Astrocyte (in vitro differentiated cells and primary cell): ENCODE measurements around the gene EHD1.

Source experiments
- EZH2 ChIP-seq: IDR thresholded peaks from 2 replicates; pipeline ENCODE4 v1.6.1; 2012; ENCODE audit warnings: mild to moderate bottlenecking, low read length, inconsistent platforms; ENCODE audit not compliant: insufficient read depth
- TF ChIP-seq, protein P1 (sequence below): IDR thresholded peaks from 2 replicates; pipeline ENCODE4 v1.5.1; 2011; ENCODE audit warnings: low read depth, mild to moderate bottlenecking, inconsistent platforms, low read length, moderate library complexity; ENCODE audit not compliant: insufficient read depth

DNA sequence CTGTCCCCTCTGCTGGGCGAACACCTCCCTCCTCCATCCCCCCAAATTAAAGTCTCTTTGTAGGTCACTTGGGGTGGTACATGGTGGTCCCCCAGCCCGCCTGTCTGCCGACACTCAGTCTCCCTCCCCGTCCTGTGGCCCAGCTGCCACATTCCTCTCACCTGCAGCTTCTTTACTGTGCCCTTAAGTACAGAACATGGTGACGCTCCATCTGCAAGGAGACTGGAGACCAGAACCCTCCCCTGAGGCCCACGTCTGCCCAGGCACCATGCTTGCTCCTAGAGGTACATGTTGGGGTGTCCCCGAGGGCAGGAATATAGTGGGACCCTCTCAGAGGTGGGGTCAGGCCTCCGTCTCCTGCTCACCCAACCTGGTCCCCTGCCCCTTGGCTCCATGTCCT lies 5.6 kb upstream of the EHD1 start:
- no peak for TF ChIP-seq EZH2
- TF ChIP-seq, protein P1, sequence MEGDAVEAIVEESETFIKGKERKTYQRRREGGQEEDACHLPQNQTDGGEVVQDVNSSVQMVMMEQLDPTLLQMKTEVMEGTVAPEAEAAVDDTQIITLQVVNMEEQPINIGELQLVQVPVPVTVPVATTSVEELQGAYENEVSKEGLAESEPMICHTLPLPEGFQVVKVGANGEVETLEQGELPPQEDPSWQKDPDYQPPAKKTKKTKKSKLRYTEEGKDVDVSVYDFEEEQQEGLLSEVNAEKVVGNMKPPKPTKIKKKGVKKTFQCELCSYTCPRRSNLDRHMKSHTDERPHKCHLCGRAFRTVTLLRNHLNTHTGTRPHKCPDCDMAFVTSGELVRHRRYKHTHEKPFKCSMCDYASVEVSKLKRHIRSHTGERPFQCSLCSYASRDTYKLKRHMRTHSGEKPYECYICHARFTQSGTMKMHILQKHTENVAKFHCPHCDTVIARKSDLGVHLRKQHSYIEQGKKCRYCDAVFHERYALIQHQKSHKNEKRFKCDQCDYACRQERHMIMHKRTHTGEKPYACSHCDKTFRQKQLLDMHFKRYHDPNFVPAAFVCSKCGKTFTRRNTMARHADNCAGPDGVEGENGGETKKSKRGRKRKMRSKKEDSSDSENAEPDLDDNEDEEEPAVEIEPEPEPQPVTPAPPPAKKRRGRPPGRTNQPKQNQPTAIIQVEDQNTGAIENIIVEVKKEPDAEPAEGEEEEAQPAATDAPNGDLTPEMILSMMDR, result no peak
